ENCODE measurements around the gene APLP2.
"Not testable (repeated sequence)": the region's sequence is repeated elsewhere in the genome, so short reads cannot be mapped to it uniquely, and the experiment has no call there.

APLP2 gene

DNA sequence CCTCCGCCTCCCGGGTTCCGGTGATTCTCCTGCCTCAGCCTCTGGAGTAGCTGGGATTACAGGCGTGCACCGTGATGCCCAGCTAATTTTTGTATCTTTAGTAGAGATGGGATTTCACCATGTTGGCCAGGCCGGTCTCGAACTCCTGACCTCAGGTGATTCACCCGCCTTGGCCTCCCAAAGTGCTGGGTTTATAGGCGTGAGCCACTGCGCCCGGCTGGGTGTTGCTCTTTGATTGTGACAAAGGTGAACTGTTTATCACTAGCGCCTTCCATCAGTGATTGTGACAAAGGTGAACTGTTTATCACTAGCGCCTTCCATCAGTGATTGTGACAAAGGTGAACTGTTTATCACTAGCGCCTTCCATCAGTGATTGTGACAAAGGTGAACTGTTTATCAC lies 123.9 kb downstream of the APLP2 start:
- not testable (repeated sequence) for DNase-seq (ENCODE audit: low read depth in 3 of 3)
